ENCODE measurements around the gene NXT1. TPM values are rescaled to one million over a fixed set of nuclear protein-coding genes. Genes with fewer than 3 reads are reported as not detected.

The NXT1 gene
- total RNA-seq, 4 donors from 2014 or later: 19.8 to 23.8 (median 21.9) TPM

- TF ChIP-seq CTCF (IDR thresholded peaks at IDR 0.05; ENCODE audit: low read depth): no peak
Observed at GRCh38 chr20:23368316-23369071, 17.9 kb downstream of the NXT1 start.

- no peak for TF ChIP-seq CTCF (IDR thresholded peaks at IDR 0.05; ENCODE audit: low read depth)
Observed at GRCh38 chr20:23369072-23369823, 18.7 kb downstream of the NXT1 start.

- TF ChIP-seq CTCF (IDR thresholded peaks at IDR 0.05; ENCODE audit: low read depth): no peak
Observed at GRCh38 chr20:23370274-23370673, 19.7 kb downstream of the NXT1 start.

GRCh38 chr20:23370873-23371272, 20.3 kb downstream of the NXT1 start:
- no peak for TF ChIP-seq CTCF (IDR thresholded peaks at IDR 0.05; ENCODE audit: low read depth)

GRCh38 chr20:23371496-23371895, 20.9 kb downstream of the NXT1 start:
- no peak for TF ChIP-seq CTCF (IDR thresholded peaks at IDR 0.05; ENCODE audit: low read depth)

GRCh38 chr20:23374441-23374840, 23.9 kb downstream of the NXT1 start:
- no peak for TF ChIP-seq CTCF (IDR thresholded peaks at IDR 0.05; ENCODE audit: low read depth)

GRCh38 chr20:23375827-23376226, 25.2 kb downstream of the NXT1 start:
- no peak for TF ChIP-seq CTCF (IDR thresholded peaks at IDR 0.05; ENCODE audit: low read depth)

Measured in subcutaneous adipose tissue (tissue), 4 donors.